Activated T-cell treated with anti-CD3 and anti-CD28 coated beads, Interleukin-2, amount 50 U/mL, for 1 hour (primary cell): Measurements from ENCODE around the gene ISG15.

Experiments used
- DNase-seq: peaks from one replicate; pipeline ENCODE4 v3.0.0-alpha.2; 2020

ISG15 gene

GRCh38 chr1:1062348-1063163 lies 49.3 kb downstream of the ISG15 start:
- peak; percentile 37 for DNase-seq

- no peak for DNase-seq
These were observed 50.1 kb downstream of the ISG15 start for GRCh38 chr1:1063261-1063944.
